GM12878 (cell line): ENCODE data around the gene INO80.

Experiments used
- CBX5 ChIP-seq: sonication (generic); IDR thresholded peaks from 2 replicates; pipeline ENCODE4 v1.6.1; 2016; ENCODE audit warnings: low read depth, moderate library complexity, mild to moderate bottlenecking, inconsistent platforms
- CHD4 ChIP-seq: fragments of 200-600 bp; sonication (generic); IDR thresholded peaks from 2 replicates; pipeline ENCODE4 v1.6.1; 2016; ENCODE audit warnings: mild to moderate bottlenecking
- CREM ChIP-seq: IDR thresholded peaks from 2 replicates; pipeline ENCODE4 v1.6.1; 2014; ENCODE audit warnings: antibody characterized with exemption, low read depth
- EGR1 ChIP-seq, 2 experiments: IDR thresholded peaks; 1 replicate in 1 of 2; 2 replicates in 1 of 2; pipeline ENCODE4 v1.6.1; 2011 to 2012; ENCODE audit warnings: low read depth in 2 of 2, low read length in 2 of 2, borderline replicate concordance in 1 of 2, mild to moderate bottlenecking in 1 of 2, moderate library complexity in 1 of 2
- FOXK2 ChIP-seq: fragments of 450-650 bp; IDR thresholded peaks from 2 replicates; pipeline ENCODE4 v1.6.1; 2017; ENCODE audit warnings: mild to moderate bottlenecking, moderate library complexity
- POLR2AphosphoS5 ChIP-seq: IDR thresholded peaks from 2 replicates; pipeline ENCODE4 v1.6.1; 2011; ENCODE audit warnings: mild to moderate bottlenecking, low read length, inconsistent platforms
- TCF7 ChIP-seq: IDR thresholded peaks from 2 replicates; pipeline ENCODE4 v1.6.1; 2014; ENCODE audit warnings: antibody characterized with exemption, borderline replicate concordance
- TF ChIP-seq, protein P1 (sequence below), 3 experiments: IDR thresholded peaks in 2 of 3; conservative IDR thresholded peaks in 1 of 3; 2 replicates each; pipeline ENCODE4 v1.5.1; 2011; ENCODE audit warnings: low read depth in 3 of 3, low read length in 3 of 3, mild to moderate bottlenecking in 3 of 3, control low read depth in 2 of 3, moderate library complexity in 2 of 3, inconsistent platforms in 1 of 3, mixed read lengths in 1 of 3; ENCODE audit not compliant: control insufficient read depth in 2 of 3, insufficient read depth in 1 of 3; ENCODE audit errors: extremely low read depth in 1 of 3
- TF ChIP-seq, protein P2 (sequence below): IDR thresholded peaks from 2 replicates; pipeline ENCODE4 v1.6.1; 2012; ENCODE audit warnings: low read depth, low read length, improper control_type of control experiment
- TF ChIP-seq, protein P3 (sequence below): IDR thresholded peaks from 2 replicates; pipeline ENCODE4 v1.6.1; 2012; ENCODE audit warnings: low read depth, low read length, improper control_type of control experiment

DNA sequence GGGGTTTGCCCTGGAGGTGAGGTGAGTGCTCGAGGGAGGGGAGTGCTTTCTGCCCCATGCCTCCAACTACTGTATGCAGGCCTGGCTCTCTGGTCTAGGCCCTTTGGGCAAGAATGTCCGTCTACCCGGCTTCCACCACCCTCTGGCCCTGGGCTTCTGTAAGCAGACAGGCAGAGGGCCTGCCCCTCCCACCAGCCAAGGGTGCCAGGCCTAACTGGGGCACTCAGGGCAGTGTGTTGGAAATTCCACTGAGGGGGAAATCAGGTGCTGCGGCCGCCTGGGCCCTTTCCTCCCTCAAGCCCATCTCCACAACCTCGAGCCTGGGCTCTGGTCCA lies 177.6 kb downstream of the INO80 start:
- TF ChIP-seq CHD4 (no peak), EGR1 (IDR thresholded peaks at IDR 0.05; ENCODE audit: borderline replicate concordance in 1 of 2, low read depth in 2 of 2, low read length in 2 of 2) (no peak), POLR2AphosphoS5 (no peak), CREM (no peak), FOXK2 (no peak), CBX5 (no peak), TCF7 (no peak)
- TF ChIP-seq, protein P1, sequence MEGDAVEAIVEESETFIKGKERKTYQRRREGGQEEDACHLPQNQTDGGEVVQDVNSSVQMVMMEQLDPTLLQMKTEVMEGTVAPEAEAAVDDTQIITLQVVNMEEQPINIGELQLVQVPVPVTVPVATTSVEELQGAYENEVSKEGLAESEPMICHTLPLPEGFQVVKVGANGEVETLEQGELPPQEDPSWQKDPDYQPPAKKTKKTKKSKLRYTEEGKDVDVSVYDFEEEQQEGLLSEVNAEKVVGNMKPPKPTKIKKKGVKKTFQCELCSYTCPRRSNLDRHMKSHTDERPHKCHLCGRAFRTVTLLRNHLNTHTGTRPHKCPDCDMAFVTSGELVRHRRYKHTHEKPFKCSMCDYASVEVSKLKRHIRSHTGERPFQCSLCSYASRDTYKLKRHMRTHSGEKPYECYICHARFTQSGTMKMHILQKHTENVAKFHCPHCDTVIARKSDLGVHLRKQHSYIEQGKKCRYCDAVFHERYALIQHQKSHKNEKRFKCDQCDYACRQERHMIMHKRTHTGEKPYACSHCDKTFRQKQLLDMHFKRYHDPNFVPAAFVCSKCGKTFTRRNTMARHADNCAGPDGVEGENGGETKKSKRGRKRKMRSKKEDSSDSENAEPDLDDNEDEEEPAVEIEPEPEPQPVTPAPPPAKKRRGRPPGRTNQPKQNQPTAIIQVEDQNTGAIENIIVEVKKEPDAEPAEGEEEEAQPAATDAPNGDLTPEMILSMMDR (IDR thresholded peaks at IDR 0.05 in 2 of 3, conservative IDR thresholded peaks at IDR 0.05 in 1 of 3; ENCODE audit: control insufficient read depth in 2 of 3, extremely low read depth in 1 of 3, insufficient read depth in 1 of 3, low read depth in 3 of 3, low read length in 3 of 3): no peak
- TF ChIP-seq, protein P2, sequence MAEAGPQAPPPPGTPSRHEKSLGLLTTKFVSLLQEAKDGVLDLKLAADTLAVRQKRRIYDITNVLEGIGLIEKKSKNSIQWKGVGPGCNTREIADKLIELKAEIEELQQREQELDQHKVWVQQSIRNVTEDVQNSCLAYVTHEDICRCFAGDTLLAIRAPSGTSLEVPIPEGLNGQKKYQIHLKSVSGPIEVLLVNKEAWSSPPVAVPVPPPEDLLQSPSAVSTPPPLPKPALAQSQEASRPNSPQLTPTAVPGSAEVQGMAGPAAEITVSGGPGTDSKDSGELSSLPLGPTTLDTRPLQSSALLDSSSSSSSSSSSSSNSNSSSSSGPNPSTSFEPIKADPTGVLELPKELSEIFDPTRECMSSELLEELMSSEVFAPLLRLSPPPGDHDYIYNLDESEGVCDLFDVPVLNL: no peak
- TF ChIP-seq, protein P3, sequence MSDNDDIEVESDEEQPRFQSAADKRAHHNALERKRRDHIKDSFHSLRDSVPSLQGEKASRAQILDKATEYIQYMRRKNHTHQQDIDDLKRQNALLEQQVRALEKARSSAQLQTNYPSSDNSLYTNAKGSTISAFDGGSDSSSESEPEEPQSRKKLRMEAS: no peak
